Measurements from ENCODE around the gene TGIF2. TPM values are rescaled to one million over a fixed set of nuclear protein-coding genes. Genes with fewer than 3 reads are reported as not detected.

The TGIF2 gene
- polyA plus RNA-seq, 1 donor (not counting 4 experiments of a cell fraction or from before 2014, with no cell fraction given) = 6.7 TPM

- Histone ChIP-seq H3K27me3 (ENCODE audit: control insufficient read depth, extremely low read depth, insufficient read depth, low read length) (no peaks in the 10 kb centered on the region), H4K20me1 (ENCODE audit: control insufficient read depth, extremely low read depth, insufficient read depth, low read length) (no peaks in the 10 kb centered on the region), H2AFZ (ENCODE audit: control insufficient read depth, low read length) (no peak overlapping the region), H3K27ac (ENCODE audit: control insufficient read depth, insufficient read depth, low read length) (no peak overlapping the region), H3K9me1 (ENCODE audit: control insufficient read depth, extremely low read depth, insufficient read depth, low read length) (no peaks in the 10 kb centered on the region), H3K9me3 (ENCODE audit: control insufficient read depth, low read depth, low read length) (no peaks in the 10 kb centered on the region), H3K4me2 (ENCODE audit: control insufficient read depth, extremely low read depth, insufficient read depth, low read depth, low read length) (no peak overlapping the region), H3K36me3 (ENCODE audit: control insufficient read depth in 2 of 2, extremely low read depth in 1 of 2, insufficient read depth in 2 of 2, low read length in 2 of 2) (no peaks in the 10 kb centered on the region), H3K4me1 (ENCODE audit: control insufficient read depth, extremely low read depth, insufficient read depth, low read length) (no peaks in the 10 kb centered on the region), H3K4me3 (ENCODE audit: control insufficient read depth in 2 of 3, extremely low read depth in 1 of 3, insufficient read depth in 2 of 3, low read depth in 1 of 3, low read length in 3 of 3) (no peak overlapping the region), H3K79me2 (ENCODE audit: control insufficient read depth, insufficient read depth, low read length) (no peaks in the 10 kb centered on the region), H3K9ac (ENCODE audit: control insufficient read depth, extremely low read depth, insufficient read depth, low read length) (no peak overlapping the region)
- TF ChIP-seq EZH2 (IDR thresholded peaks at IDR 0.05; ENCODE audit: low read length) = no peak
- TF ChIP-seq, protein P1, sequence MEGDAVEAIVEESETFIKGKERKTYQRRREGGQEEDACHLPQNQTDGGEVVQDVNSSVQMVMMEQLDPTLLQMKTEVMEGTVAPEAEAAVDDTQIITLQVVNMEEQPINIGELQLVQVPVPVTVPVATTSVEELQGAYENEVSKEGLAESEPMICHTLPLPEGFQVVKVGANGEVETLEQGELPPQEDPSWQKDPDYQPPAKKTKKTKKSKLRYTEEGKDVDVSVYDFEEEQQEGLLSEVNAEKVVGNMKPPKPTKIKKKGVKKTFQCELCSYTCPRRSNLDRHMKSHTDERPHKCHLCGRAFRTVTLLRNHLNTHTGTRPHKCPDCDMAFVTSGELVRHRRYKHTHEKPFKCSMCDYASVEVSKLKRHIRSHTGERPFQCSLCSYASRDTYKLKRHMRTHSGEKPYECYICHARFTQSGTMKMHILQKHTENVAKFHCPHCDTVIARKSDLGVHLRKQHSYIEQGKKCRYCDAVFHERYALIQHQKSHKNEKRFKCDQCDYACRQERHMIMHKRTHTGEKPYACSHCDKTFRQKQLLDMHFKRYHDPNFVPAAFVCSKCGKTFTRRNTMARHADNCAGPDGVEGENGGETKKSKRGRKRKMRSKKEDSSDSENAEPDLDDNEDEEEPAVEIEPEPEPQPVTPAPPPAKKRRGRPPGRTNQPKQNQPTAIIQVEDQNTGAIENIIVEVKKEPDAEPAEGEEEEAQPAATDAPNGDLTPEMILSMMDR (optimal IDR thresholded peaks at IDR 0.05 in 1 of 3, IDR thresholded peaks at IDR 0.05 in 1 of 3, conservative IDR thresholded peaks at IDR 0.05 in 1 of 3; ENCODE audit: extremely low read depth in 1 of 3, insufficient read depth in 2 of 3, low read length in 3 of 3) = no peak
- dilution Hi-C loops (cut with MboI; ENCODE audit: extremely low pct_ligation_motif_present, low sequenced_read_pairs) = no loop called here
- FAIRE-seq = no peak
- DNase-seq (ENCODE audit: low read depth, low spot score) = no peak
These were observed 35.2 kb upstream of the TGIF2 start for GRCh38 chr20:36538026-36538722.

GRCh38 chr20:36540551-36541211, 32.7 kb upstream of the TGIF2 start:
- H3K27ac ChIP-seq (ENCODE audit: control insufficient read depth, insufficient read depth, low read length) = no peak overlapping the region
- dilution Hi-C loops (cut with MboI; ENCODE audit: extremely low pct_ligation_motif_present, low sequenced_read_pairs) = no loop called here
- H3K79me2 ChIP-seq (ENCODE audit: control insufficient read depth, insufficient read depth, low read length) = no peaks in the 10 kb centered on the region
- H3K27me3 ChIP-seq (ENCODE audit: control insufficient read depth, extremely low read depth, insufficient read depth, low read length) = no peaks in the 10 kb centered on the region
- H3K4me2 ChIP-seq (ENCODE audit: control insufficient read depth, extremely low read depth, insufficient read depth, low read depth, low read length) = no peak overlapping the region
- H2AFZ ChIP-seq (ENCODE audit: control insufficient read depth, low read length) = peak overlapping the region; percentile 12
- H3K4me3 ChIP-seq (ENCODE audit: control insufficient read depth in 2 of 3, extremely low read depth in 1 of 3, insufficient read depth in 2 of 3, low read depth in 1 of 3, low read length in 3 of 3) = no peak overlapping the region
- no peaks in the 10 kb centered on the region for H3K9me3 ChIP-seq (ENCODE audit: control insufficient read depth, low read depth, low read length)
- FAIRE-seq (no peak), DNase-seq (ENCODE audit: low read depth, low spot score) (no peak)
- H3K9ac ChIP-seq (ENCODE audit: control insufficient read depth, extremely low read depth, insufficient read depth, low read length) = no peak overlapping the region
- no peaks in the 10 kb centered on the region for H3K36me3 ChIP-seq (ENCODE audit: control insufficient read depth in 2 of 2, extremely low read depth in 1 of 2, insufficient read depth in 2 of 2, low read length in 2 of 2)
- TF ChIP-seq EZH2 (IDR thresholded peaks at IDR 0.05; ENCODE audit: low read length) = no peak
- TF ChIP-seq, protein P1 (optimal IDR thresholded peaks at IDR 0.05 in 1 of 3, IDR thresholded peaks at IDR 0.05 in 1 of 3, conservative IDR thresholded peaks at IDR 0.05 in 1 of 3; ENCODE audit: extremely low read depth in 1 of 3, insufficient read depth in 2 of 3, low read length in 3 of 3) = no peak
- no peaks in the 10 kb centered on the region for H3K9me1 ChIP-seq (ENCODE audit: control insufficient read depth, extremely low read depth, insufficient read depth, low read length)
- no peaks in the 10 kb centered on the region for H4K20me1 ChIP-seq (ENCODE audit: control insufficient read depth, extremely low read depth, insufficient read depth, low read length)
- H3K4me1 ChIP-seq (ENCODE audit: control insufficient read depth, extremely low read depth, insufficient read depth, low read length) = no peaks in the 10 kb centered on the region

Measured in keratinocyte (primary cell).